ENCODE data around the gene HOXD11.

DNA sequence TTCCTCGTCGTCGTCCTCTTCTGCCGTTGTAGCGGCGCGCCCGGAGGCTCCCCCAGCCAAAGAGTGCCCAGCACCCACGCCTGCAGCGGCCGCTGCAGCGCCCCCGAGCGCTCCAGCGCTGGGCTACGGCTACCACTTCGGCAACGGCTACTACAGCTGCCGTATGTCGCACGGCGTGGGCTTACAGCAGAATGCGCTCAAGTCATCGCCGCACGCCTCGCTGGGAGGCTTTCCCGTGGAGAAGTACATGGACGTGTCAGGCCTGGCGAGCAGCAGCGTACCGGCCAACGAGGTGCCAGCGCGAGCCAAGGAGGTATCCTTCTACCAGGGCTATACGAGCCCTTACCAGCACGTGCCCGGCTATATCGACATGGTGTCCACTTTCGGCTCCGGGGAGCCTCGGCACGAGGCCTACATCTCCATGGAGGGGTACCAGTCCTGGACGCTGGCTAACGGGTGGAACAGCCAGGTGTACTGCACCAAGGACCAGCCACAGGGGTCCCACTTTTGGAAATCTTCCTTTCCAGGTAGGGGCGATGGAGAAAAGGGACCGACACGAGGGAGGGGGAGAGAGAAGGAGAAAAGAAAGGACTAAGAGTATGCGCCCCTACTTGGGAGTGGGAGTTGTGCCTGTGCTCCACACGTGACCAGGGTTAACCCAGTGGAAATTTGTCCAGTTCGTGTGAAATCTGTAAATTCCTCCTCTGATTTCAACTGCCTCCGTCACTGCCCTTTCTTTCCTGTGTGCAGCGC, 13.8 kb upstream of the HOXD11 start:
- TF ChIP-seq EZH2 (IDR thresholded peaks at IDR 0.05; ENCODE audit: borderline replicate concordance, low read length) (peak; percentile 99), CTCF (conservative IDR thresholded peaks at IDR 0.05 in 1 of 2, IDR thresholded peaks at IDR 0.05 in 1 of 2; ENCODE audit: extremely low read depth in 1 of 2, insufficient read depth in 1 of 2, low read depth in 1 of 2, low read length in 2 of 2) (no peak)

Data from mammary epithelial cell (primary cell).